ENCODE data around the gene MVB12A. TPM values are rescaled to one million over a fixed set of nuclear protein-coding genes. Genes with fewer than 3 reads are reported as not detected.

The MVB12A gene
- total RNA-seq, 1 donor from 2014 or later: 33.2 TPM

GRCh38 chr19:17441241-17442021 lies 21.6 kb downstream of the MVB12A start:
- TF ChIP-seq EZH2phosphoT487 (IDR thresholded peaks at IDR 0.05) (no peak), CTCF (IDR thresholded peaks at IDR 0.05) (peak; percentile 63), EZH2 (IDR thresholded peaks at IDR 0.05) (no peak)

GRCh38 chr19:17445526-17446165 lies 25.8 kb downstream of the MVB12A start:
- no peak overlapping the region for H3K4me3 ChIP-seq
- no peak overlapping the region for H3K27ac ChIP-seq
- no peaks in the 10 kb centered on the region for H3K36me3 ChIP-seq
- Mint-ChIP-seq H3K9me3 (peaks cover 8% of the 10 kb centered on the region), H3K27ac (no peak overlapping the region), H3K4me1 (peaks cover 18% of the 10 kb centered on the region), H3K4me3 (no peak overlapping the region), H3K36me3 (no peaks in the 10 kb centered on the region), H3K27me3 (ENCODE audit: insufficient read depth, low read depth) (peaks cover 9% of the 10 kb centered on the region)
- H3K79me2 ChIP-seq (ENCODE audit: low read depth): no peaks in the 10 kb centered on the region
- H3K4me1 ChIP-seq: no peaks in the 10 kb centered on the region
- H2AFZ ChIP-seq (replicated peaks): no peak overlapping the region
- no peaks in the 10 kb centered on the region for H4K20me1 ChIP-seq (ENCODE audit: low read depth)
- H3F3A ChIP-seq (ENCODE audit: low read depth): peaks cover 9% of the 10 kb centered on the region
- H3K4me2 ChIP-seq: no peak overlapping the region
- H3K27me3 ChIP-seq: peaks cover 47% of the 10 kb centered on the region
- no peak overlapping the region for H3K9ac ChIP-seq
- TF ChIP-seq EZH2phosphoT487 (IDR thresholded peaks at IDR 0.05): no peak
- TF ChIP-seq EZH2 (IDR thresholded peaks at IDR 0.05): no peak
- no peak for TF ChIP-seq CTCF (IDR thresholded peaks at IDR 0.05)
- no peak for DNase-seq (ENCODE audit: low spot score)
- no peaks in the 10 kb centered on the region for H3K9me3 ChIP-seq (ENCODE audit: low read depth)

More at GRCh38 chr19:17441241-17442021, 21.6 kb downstream of the MVB12A start:
- Histone ChIP-seq H3K9ac (no peak overlapping the region), H3K9me3 (ENCODE audit: low read depth) (no peaks in the 10 kb centered on the region), H3K4me3 (no peak overlapping the region), H2AFZ (replicated peaks) (no peak overlapping the region), H3K4me2 (no peak overlapping the region), H3F3A (ENCODE audit: low read depth) (no peaks in the 10 kb centered on the region), H3K27me3 (peaks cover 8% of the 10 kb centered on the region), H4K20me1 (ENCODE audit: low read depth) (no peaks in the 10 kb centered on the region), H3K79me2 (ENCODE audit: low read depth) (no peaks in the 10 kb centered on the region), H3K36me3 (no peaks in the 10 kb centered on the region), H3K27ac (no peak overlapping the region), H3K4me1 (no peaks in the 10 kb centered on the region)
- H3K4me3 Mint-ChIP-seq: peak overlapping the region; percentile 43
- H3K4me1 Mint-ChIP-seq: peaks cover 9% of the 10 kb centered on the region
- no peaks in the 10 kb centered on the region for H3K27me3 Mint-ChIP-seq (ENCODE audit: insufficient read depth, low read depth)
- peaks cover 4% of the 10 kb centered on the region for H3K9me3 Mint-ChIP-seq
- H3K27ac Mint-ChIP-seq: peak overlapping the region; percentile 31
- DNase-seq (ENCODE audit: low spot score): peak; percentile 56
- H3K36me3 Mint-ChIP-seq: no peaks in the 10 kb centered on the region

DNA sequence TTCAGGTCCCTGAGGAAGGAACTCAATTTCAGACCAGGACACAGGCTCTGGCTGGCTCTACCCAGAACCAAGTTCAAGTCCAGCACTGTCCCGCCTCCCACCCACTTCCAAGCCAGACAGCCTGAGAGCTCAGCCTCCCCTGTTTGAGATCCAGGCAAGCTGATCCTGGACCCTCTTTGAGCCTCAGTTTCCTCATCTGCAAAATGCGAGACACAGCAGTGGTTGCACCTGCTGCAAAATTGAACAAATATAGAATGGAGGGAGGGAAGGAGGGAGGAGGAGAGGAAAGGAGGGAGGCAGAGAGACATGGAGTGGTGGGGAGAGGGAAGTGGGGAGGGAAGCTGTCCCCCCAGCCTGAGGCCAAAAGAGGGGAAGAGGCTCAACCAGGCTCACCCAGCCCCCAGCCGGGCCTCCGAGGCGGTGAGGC lies 27.9 kb downstream of the MVB12A start:
- Mint-ChIP-seq H3K4me3 (peak overlapping the region; percentile 78), H3K36me3 (no peaks in the 10 kb centered on the region), H3K27me3 (ENCODE audit: insufficient read depth, low read depth) (peaks cover 11% of the 10 kb centered on the region), H3K27ac (no peak overlapping the region), H3K4me1 (peaks cover 9% of the 10 kb centered on the region), H3K9me3 (peaks cover 4% of the 10 kb centered on the region)
- no peak overlapping the region for H3K9ac ChIP-seq
- H3K79me2 ChIP-seq (ENCODE audit: low read depth): no peaks in the 10 kb centered on the region
- H3K9me3 ChIP-seq (ENCODE audit: low read depth): no peaks in the 10 kb centered on the region
- no peak for DNase-seq (ENCODE audit: low spot score)
- peaks cover 17% of the 10 kb centered on the region for H3F3A ChIP-seq (ENCODE audit: low read depth)
- H3K36me3 ChIP-seq: no peaks in the 10 kb centered on the region
- H3K4me2 ChIP-seq: peak overlapping the region; percentile 91
- peak overlapping the region; percentile 61 for H2AFZ ChIP-seq (replicated peaks)
- no peaks in the 10 kb centered on the region for H4K20me1 ChIP-seq (ENCODE audit: low read depth)
- no peak overlapping the region for H3K27ac ChIP-seq
- TF ChIP-seq EZH2phosphoT487 (IDR thresholded peaks at IDR 0.05) (no peak), CTCF (IDR thresholded peaks at IDR 0.05) (no peak), EZH2 (IDR thresholded peaks at IDR 0.05) (peak; percentile 33)
- peak overlapping the region; percentile 60 for H3K4me3 ChIP-seq
- no peaks in the 10 kb centered on the region for H3K4me1 ChIP-seq
- peaks cover 47% of the 10 kb centered on the region for H3K27me3 ChIP-seq
